GM23248 (cell line): ENCODE data around the gene LUZP2. TPM values are rescaled to one million over a fixed set of nuclear protein-coding genes. Genes with fewer than 3 reads are reported as not detected.
"Not testable (repeated sequence)": the region's sequence is repeated elsewhere in the genome, so short reads cannot be mapped to it uniquely, and the experiment has no call there.

ENCODE experiments used
- DNase-seq: peaks from one replicate; pipeline ENCODE4 v3.0.0-alpha.2; 2015
- H2AFZ ChIP-seq: fragments of 200-600 bp; sonication (generic); 2 replicates; pipeline ENCODE4 v1.6.1; 2016; ENCODE audit warnings: antibody characterized with exemption
- H3F3A ChIP-seq: fragments of 200-600 bp; sonication (generic); 2 replicates; pipeline ENCODE4 v1.6.1; 2016; ENCODE audit warnings: mild to moderate bottlenecking, antibody characterized with exemption, mixed run types; ENCODE audit not compliant: insufficient read depth
- H3K27ac ChIP-seq: fragments of 200-600 bp; sonication (generic); 2 replicates; pipeline ENCODE4 v1.5.1; 2016; ENCODE audit warnings: mild to moderate bottlenecking
- H3K27me3 ChIP-seq: fragments of 200-600 bp; sonication (generic); replicated peaks from 2 replicates; pipeline ENCODE4 v1.6.1; 2016; ENCODE audit warnings: mild to moderate bottlenecking; ENCODE audit not compliant: insufficient read depth
- H3K36me3 ChIP-seq: fragments of 200-600 bp; sonication (generic); 2 replicates; pipeline ENCODE4 v1.6.1; 2016; ENCODE audit warnings: low read depth, mild to moderate bottlenecking
- H3K4me1 ChIP-seq: fragments of 200-600 bp; sonication (generic); 2 replicates; pipeline ENCODE4 v1.6.1; 2016; ENCODE audit warnings: mild to moderate bottlenecking; ENCODE audit not compliant: insufficient read depth
- H3K4me2 ChIP-seq: fragments of 200-600 bp; sonication (generic); one replicate; pipeline ENCODE4 v1.6.1; 2016; ENCODE audit warnings: mild to moderate bottlenecking; ENCODE audit not compliant: unreplicated experiment
- H3K4me3 ChIP-seq: fragments of 200-600 bp; sonication (generic); 2 replicates; pipeline ENCODE4 v1.5.1; 2016; ENCODE audit warnings: mild to moderate bottlenecking
- H3K79me2 ChIP-seq: fragments of 200-600 bp; sonication (generic); 2 replicates; pipeline ENCODE4 v1.6.1; 2016; ENCODE audit warnings: mild to moderate bottlenecking; ENCODE audit not compliant: insufficient read depth
- H3K9ac ChIP-seq: fragments of 200-600 bp; sonication (generic); 2 replicates; pipeline ENCODE4 v1.6.1; 2016; ENCODE audit warnings: mild to moderate bottlenecking
- H3K9me2 ChIP-seq: fragments of 200-600 bp; sonication (generic); 2 replicates; pipeline ENCODE4 v1.6.1; 2016; ENCODE audit warnings: mixed run types, mild to moderate bottlenecking, moderate library complexity; ENCODE audit not compliant: insufficient read depth
- H3K9me3 ChIP-seq: fragments of 200-600 bp; sonication (generic); one replicate; pipeline ENCODE4 v1.6.1; 2017; ENCODE audit warnings: low read depth
- H4K20me1 ChIP-seq: fragments of 200-600 bp; sonication (generic); 2 replicates; pipeline ENCODE4 v1.6.0; 2016; ENCODE audit not compliant: insufficient read depth
- EZH2 ChIP-seq: fragments of 200-600 bp; sonication (generic); IDR thresholded peaks from 2 replicates; pipeline ENCODE4 v1.6.1; 2018; ENCODE audit warnings: antibody characterized with exemption, mild to moderate bottlenecking; ENCODE audit not compliant: insufficient read depth, poor library complexity, severe bottlenecking
- EZH2phosphoT487 ChIP-seq: fragments of 200-600 bp; sonication (generic); IDR thresholded peaks from 2 replicates; pipeline ENCODE4 v1.6.1; 2018; ENCODE audit warnings: antibody characterized with exemption, moderate library complexity, mild to moderate bottlenecking, low read depth; ENCODE audit not compliant: insufficient read depth
- WGBS, 2 experiments: methylation state at CpG; one replicate each; pipeline ENCODE4 v1.1.6; 2015 to 2017; ENCODE audit warnings: low lambda C conversion rate in 2 of 2, low coverage in 1 of 2; ENCODE audit errors: missing lambda C conversion rate in 2 of 2; 5-methylcytosine and 5-hydroxymethylcytosine counted together
- in situ Hi-C: fragments of 300-500 bp; cut with MboI; formaldehyde crosslinking; loops from 2 replicates; pipeline ENCODE4 v1.15.0; 2020
- polyA plus RNA-seq: library from polyadenylated mRNA; unstranded; fragments of >200 nt; fragmentation: Nextera tagmentation; extraction: Ambion mirVana; gene quantifications from 2 replicates; pipeline ENCODE4 v1.2.1, GENCODE V29; 2016
- total RNA-seq: library from RNA; depleted of rRNA; stranded (reverse); fragments of >200 nt; shearing (Covaris generic); gene quantifications from 2 replicates; pipeline ENCODE4 v1.2.3, GENCODE V29; 2014

Gene LUZP2
- total and polyA plus RNA-seq, 2 experiments from 2014 or later = not detected

DNA sequence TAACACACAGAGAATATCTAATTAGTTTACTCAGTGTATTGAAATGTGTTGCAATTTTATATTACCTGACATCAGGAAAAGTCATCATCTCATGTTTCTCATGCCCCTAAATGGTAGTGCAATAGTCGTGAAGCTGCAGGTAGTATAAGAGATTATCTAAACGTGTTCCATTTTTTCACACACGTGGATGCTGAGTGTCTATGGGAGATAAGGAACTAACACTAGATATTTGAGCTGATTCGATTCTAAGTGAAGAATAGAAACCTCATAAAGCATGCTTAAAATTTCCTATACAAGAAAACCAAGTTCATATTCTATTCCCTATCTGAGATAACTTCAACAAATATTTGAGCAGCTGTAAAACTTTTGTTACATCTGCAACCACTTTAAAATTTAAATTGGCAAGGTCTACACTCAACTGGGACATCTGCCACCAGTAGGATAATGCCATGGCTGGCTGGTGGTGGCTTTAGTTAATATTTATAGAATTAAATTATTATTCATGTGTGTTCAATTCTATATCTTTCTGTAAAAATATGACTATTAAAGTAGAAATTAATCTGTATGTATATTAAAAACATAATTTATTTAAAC is 388.8 kb downstream of the LUZP2 start:
- Histone ChIP-seq H3K9me2 (no peaks in the 10 kb centered on the region), H3K4me1 (no peaks in the 10 kb centered on the region), H2AFZ (no peak overlapping the region), H3K79me2 (no peaks in the 10 kb centered on the region), H3K9ac (no peak overlapping the region), H3K27ac (no peak overlapping the region), H3F3A (no peaks in the 10 kb centered on the region), H3K4me2 (no peak overlapping the region), H3K27me3 (no peaks in the 10 kb centered on the region), H4K20me1 (no peaks in the 10 kb centered on the region), H3K9me3 (no peaks in the 10 kb centered on the region), H3K36me3 (no peaks in the 10 kb centered on the region), H3K4me3 (no peak overlapping the region)
- in situ Hi-C loops = no loop called here
- WGBS, 2 experiments = 2 to 5% methylated on average over 4 of the region's 4 CpGs
- DNase-seq = no peak
- no peak for TF ChIP-seq EZH2
- no peak for TF ChIP-seq EZH2phosphoT487

GRCh38 chr11:24886880-24887619 is 390.2 kb downstream of the LUZP2 start:
- H3K9me3 ChIP-seq = no peaks in the 10 kb centered on the region
- no peak overlapping the region for H3K4me3 ChIP-seq
- no peak overlapping the region for H3K4me2 ChIP-seq
- WGBS, 2 experiments = 14 to 21% methylated on average over 4 of the region's 4 CpGs
- no peak overlapping the region for H2AFZ ChIP-seq
- H4K20me1 ChIP-seq = no peaks in the 10 kb centered on the region
- no peaks in the 10 kb centered on the region for H3K4me1 ChIP-seq
- in situ Hi-C loops = no loop called here
- H3F3A ChIP-seq = no peaks in the 10 kb centered on the region
- H3K79me2 ChIP-seq = no peaks in the 10 kb centered on the region
- H3K9ac ChIP-seq = no peak overlapping the region
- TF ChIP-seq EZH2 (no peak), EZH2phosphoT487 (no peak)
- no peaks in the 10 kb centered on the region for H3K9me2 ChIP-seq
- no peaks in the 10 kb centered on the region for H3K27me3 ChIP-seq
- H3K36me3 ChIP-seq = no peaks in the 10 kb centered on the region
- DNase-seq = no peak
- no peak overlapping the region for H3K27ac ChIP-seq

DNA sequence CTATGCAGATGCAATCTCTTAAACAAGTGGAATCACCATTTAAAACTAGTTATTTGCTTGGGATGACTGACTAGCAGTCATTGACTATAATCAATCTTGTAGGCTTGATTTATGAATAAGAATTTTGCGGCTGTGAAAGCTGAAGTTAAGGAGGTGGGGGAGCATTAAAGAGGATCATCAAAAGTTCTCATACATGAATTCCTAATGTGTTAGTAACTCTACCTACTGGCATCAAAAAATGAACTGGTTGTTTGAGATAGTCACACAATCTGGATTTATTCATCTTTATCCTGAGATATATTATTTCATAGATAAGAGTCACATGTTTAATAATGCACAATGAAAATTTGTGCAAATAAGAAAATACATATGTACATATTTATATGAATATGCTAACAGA is 393.6 kb downstream of the LUZP2 start:
- H3K4me3 ChIP-seq = no peak overlapping the region
- no peak overlapping the region for H3K9ac ChIP-seq
- in situ Hi-C loops = no loop called here
- TF ChIP-seq EZH2 (no peak), EZH2phosphoT487 (no peak)
- DNase-seq = no peak
- no peaks in the 10 kb centered on the region for H3F3A ChIP-seq
- H3K4me2 ChIP-seq = no peak overlapping the region
- 48 to 53% methylated on average over 1 of the region's 1 CpG for WGBS, 2 experiments
- H3K36me3 ChIP-seq = no peaks in the 10 kb centered on the region
- no peak overlapping the region for H3K27ac ChIP-seq
- no peaks in the 10 kb centered on the region for H3K9me3 ChIP-seq
- H2AFZ ChIP-seq = no peak overlapping the region
- no peaks in the 10 kb centered on the region for H3K79me2 ChIP-seq
- H3K27me3 ChIP-seq = no peaks in the 10 kb centered on the region
- H3K4me1 ChIP-seq = no peaks in the 10 kb centered on the region
- H3K9me2 ChIP-seq = no peaks in the 10 kb centered on the region
- H4K20me1 ChIP-seq = no peaks in the 10 kb centered on the region

DNA sequence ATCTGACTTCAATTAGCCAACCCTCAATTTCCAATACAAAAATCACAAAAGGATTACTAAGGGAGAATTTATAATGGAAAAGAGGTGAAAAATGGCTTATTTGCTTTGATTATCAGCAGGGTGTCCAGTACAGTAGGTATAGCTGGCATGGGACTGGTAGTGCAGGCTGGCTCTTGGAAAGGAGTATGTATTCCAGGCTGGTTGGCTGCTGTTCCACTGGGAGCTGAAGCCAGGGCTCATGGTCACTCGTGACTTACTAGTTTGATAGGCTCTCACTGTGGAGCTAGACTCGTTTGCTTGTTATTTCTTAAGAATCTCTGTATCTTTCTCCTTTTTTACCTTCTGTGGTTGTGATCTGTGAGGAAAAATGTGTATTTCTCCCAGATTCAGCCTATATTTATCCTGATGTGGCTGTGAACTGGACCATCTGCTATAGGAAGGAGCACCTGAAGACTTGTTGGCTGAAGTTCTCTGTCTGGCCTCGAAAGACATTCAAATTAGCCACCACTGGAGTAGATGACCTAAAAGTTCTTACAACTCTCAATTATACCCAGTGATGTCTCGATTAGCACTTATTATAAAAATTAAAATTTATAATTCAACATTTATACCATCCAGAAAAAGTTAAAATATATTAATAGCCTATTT is 395.1 kb downstream of the LUZP2 start:
- H3K79me2 ChIP-seq, H2AFZ ChIP-seq, in situ Hi-C loops, H3K9ac ChIP-seq, H3K9me2 ChIP-seq, H3K4me1 ChIP-seq, H3K4me2 ChIP-seq, H3K36me3 ChIP-seq, DNase-seq, H3K27ac ChIP-seq, H3K27me3 ChIP-seq, H3K4me3 ChIP-seq, H4K20me1 ChIP-seq, H3K9me3 ChIP-seq, H3F3A ChIP-seq: not testable (repeated sequence)
- 1% methylated on average over 4 of the region's 4 CpGs for WGBS, 2 experiments
